HG03064 (cell line): ENCODE data around the gene RNASE11.
"Not testable (repeated sequence)": the region's sequence is repeated elsewhere in the genome, so short reads cannot be mapped to it uniquely, and the experiment has no call there.

Experiments used
- ATAC-seq: cut with Tn5 transposase; IDR thresholded peaks from one replicate; pipeline ENCODE4 v1.9.1; 2021; ENCODE audit warnings: low read depth; ENCODE audit not compliant: unreplicated experiment

The RNASE11 gene

DNA sequence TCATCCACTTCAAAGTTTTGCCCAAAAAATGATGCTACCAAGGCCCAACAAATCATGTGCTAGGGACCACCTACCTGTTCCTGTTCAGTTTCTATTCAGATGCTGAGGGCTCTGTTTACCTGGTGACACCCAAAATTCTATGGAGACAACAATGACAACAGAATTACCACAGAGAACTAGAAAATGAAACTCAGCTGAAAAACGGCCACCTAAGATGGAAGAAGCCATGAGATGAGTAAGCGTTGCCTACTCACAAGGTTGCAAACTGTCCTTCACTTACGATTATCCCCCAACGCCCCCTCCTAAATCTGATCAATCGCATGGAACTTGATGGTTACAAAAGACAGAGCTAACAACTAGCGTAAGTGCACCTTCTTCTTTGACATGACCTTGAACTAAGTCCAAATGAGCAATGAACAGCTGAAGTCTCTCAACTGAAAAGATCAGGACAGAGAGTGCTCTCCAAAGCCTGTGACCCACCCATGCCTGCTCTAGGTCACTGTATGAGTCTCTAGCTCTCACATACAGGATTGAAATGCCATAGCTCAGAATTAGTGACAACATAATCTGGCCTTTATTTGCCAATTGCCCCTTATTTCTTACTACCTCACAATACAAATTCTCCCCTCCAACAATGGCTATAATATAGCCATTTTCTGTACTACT, at the start of gene RNASE11:
Gene RNASE11, minus strand, starts transcription at position 513 of the 666 bp plus-strand sequence.
- ATAC-seq = no peak

GRCh38 chr14:20632831-20633691, 45.3 kb upstream of the RNASE11 start:
- ATAC-seq = no peak

- ATAC-seq = no peak
Observed at GRCh38 chr14:20632448-20632830, 44.6 kb upstream of the RNASE11 start.

DNA sequence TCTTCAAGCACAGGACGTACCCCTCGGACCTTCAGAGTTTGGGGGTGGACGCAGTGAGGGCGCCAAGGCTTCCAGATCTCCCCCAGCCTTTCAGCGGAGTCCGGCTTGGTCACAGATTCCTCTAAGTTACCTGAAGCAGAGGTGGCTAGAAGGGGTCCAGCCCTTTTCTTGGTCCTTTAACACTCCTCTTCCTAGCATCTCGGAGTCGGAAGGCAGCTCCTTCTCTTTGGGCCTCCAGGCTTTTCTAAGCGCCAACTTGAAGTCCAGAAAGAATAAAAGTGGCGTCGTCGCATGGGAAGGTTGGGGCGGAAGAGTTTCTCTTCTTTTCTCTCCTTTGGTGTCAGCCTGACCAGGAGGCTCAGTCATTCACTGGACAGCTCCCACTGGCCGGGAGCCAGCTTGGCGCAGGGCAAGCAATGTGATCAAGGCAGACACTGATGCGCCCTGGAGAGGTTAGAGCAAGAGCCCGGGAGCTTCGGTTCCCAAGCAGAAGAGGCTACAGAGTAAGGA, 44.1 kb upstream of the RNASE11 start:
- ATAC-seq = no peak

DNA sequence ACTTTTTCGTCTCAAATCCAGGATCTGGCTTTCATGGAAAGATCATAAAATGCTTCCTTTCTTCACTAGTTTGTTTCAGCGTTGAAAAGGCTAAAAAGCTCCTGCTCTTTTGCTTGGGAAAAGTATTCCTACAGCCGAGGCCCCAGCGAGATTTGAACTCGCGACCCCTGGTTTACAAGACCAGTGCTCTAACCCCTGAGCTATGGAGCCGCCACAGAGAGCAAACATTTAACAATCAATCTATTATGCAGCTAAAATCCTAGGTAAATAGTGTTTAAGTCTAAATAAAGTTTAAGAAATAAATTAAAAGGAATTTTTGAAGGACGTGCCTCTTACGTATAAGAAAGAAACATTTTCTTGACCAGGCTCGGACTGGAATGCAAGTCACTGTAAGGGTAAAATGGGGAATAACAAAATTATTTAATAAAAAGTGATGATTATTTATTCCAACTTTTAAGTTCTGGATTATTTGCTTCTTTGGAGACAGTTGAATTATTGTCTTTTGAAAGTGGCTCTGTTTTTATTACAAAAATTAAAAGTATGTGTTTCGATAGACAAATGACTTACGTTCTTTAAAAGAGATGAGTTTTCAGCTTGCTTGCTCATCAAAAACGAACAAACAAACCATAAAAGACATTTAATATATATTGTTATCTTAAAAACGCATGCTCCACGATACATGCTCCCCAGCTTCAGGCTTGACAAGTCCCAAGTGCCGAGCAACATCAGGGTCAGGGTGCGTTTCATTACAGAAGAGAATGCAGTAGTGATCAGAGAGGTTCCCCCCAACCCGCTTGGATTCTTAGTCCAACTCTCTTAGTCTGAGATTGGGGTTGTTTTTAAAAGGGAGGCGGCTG, 43.5 kb upstream of the RNASE11 start:
- no peak for ATAC-seq

- ATAC-seq = no peak
Observed at GRCh38 chr14:20630340-20631022, 42.7 kb upstream of the RNASE11 start.

DNA sequence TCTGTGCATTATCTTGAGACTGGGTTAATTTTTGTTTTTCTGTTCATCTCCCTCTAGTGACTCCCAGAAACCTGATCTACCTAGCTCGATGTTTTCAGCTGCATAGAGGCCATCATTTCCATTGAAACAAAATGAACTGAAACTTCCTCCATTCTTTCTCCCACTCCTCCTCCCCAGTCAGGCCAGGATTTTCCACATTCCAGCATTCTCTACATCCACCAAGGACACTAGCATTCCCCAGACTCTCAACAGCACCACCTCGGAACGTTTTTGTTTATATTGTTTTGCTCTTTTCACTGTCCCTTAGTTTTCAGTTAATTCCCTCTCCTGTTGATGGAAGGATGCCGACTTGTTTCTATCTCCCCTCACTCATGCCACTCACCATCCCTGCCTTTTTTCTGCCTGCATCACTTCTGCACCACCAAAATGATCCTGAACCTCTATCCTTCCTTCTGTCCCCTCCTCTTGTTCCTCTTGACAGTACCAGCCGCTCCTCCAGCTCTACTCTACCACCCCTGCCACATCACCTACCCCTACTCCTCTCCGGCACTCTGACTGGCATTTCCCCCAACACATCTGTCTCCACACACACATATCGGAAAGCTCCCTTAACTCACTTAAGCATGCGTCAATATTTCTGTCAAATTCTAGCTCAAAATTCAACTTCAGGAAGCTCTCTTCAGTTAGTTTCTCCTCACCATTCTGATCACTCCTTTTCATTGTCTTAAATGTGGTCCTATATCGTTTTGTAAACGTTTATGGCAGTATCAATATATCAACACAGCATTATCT, 40.5 kb upstream of the RNASE11 start:
- no peak for ATAC-seq

DNA sequence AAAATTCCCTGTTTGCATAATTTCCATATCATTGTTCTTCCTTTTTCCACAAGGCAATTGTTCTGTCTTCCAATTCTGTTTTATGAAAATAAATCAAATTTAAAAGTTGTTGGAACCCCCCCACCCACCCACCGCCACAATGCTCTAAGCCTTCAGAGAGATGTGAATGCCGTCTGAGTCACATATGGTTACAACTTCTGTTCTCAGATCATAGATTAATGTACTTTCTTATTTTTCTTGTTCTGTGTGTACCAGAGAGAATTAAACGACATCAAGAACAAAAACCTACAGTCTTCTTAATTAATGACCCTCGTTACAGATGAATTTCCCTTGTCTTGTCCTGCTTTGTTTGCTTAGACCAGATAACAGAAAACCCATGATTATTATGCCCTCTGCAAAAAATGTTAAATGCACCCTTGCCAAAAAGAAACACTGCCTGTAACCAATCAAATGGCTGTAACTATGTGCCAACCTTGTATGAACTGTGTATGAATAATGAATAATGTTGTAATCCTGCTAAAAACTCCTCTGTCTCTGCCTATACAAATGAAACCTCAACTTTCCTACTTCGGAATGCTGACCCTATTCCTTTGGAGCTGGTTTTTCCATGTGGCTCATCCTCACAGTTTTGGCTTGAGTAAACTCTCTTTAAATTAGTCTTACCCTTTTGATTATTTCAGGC, 39.7 kb upstream of the RNASE11 start:
- ATAC-seq = no peak

GRCh38 chr14:20626274-20626673, 38.5 kb upstream of the RNASE11 start:
- no peak for ATAC-seq

GRCh38 chr14:20624495-20625070, 36.8 kb upstream of the RNASE11 start:
- no peak for ATAC-seq

DNA sequence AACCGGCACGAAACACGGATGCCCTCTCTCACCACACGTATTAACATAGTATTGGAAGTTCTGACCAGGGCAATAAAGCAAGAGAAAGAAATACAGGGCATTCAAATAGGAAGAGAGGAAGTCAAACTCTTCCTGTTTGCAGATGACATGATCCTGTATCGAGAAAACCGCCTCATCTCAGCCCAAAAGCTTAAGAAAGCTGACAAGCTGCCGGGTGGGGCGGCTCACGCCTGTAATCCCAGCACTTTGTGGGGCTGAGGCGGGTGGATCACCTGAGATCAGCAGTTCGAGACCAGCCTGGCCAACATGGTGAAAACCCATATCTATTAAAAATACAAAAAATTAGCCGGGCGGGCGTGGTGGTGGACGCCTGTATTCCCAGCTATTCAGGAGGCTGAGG, 36.0 kb upstream of the RNASE11 start:
- ATAC-seq = no peak

DNA sequence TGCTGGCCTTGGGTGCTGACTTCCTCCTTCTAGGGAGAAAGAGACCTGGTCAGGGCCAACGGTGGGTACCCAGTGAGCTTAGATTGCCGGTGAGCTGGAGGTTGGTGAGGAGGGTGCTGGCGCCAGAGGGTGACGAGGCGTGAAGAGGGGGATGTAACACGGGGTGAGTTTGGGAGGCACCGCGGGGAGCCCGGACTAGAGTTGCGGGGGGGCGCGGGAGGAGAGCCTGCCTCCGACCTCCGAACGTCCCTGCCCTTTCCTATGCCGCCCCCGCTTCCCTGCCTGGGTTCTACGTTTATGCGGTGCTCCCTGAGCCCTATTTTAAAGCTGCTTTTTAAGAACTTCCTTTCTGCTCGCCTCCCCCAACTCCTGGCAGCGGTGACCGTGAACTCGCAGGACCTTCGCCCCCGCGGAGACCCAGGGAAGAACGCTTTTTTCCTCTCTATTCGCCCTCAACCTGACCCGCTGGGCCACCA, 35.1 kb upstream of the RNASE11 start:
- no peak for ATAC-seq

DNA sequence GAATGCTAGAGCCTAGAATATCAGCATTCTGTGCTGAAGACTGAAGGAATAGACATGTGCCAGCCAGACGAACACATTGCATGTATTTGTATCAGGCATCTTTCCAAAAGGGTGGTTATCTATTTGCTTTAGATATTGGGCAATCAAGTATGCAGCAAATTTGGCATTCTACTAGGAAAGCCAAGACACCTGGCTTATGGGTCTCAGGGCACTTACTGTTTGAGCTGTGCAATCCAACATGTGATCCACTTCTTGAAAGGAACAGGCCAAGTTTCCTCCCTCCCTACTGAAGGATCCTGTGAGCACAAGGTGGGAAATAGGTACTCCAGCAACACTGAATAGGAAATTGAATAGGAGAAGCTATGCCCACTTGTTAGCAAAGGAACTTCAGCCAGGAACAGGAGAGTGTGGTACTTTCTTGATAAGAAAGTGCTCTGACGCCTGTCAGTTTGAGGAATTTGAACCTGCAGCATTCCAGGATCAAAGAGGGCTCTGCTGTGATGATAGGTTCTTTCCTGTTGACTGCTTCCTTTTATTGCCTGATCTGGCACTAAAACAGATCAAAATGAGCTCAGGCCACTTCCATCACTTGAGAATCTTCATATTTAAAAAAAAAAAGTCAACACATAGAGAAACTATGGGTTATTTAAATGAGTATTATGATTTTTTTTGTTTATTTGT, 33.1 kb upstream of the RNASE11 start:
- no peak for ATAC-seq

- ATAC-seq = not testable (repeated sequence)
Observed at GRCh38 chr14:20619688-20620087, 31.9 kb upstream of the RNASE11 start.

DNA sequence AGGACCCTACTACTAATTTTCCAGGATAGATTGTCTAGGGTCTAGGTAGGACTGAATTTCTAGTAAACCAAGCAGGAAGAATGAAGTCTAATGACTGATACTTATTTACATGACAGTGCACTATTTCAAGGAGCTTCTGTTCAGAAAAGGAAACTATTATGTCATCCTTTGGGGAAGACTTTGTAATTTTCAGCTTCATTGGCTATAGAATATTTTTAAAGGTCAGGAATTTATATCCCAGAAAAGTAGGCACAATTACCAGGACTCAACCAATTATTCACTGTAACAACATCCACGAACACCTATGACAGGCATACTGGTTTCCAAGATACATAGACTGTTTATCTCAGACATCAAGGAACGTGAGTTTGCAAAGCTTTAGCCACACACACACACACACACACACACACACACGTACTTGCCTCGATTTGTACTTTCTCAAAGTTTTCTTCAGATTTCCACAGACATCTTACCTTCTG, 30.5 kb upstream of the RNASE11 start:
- no peak for ATAC-seq

DNA sequence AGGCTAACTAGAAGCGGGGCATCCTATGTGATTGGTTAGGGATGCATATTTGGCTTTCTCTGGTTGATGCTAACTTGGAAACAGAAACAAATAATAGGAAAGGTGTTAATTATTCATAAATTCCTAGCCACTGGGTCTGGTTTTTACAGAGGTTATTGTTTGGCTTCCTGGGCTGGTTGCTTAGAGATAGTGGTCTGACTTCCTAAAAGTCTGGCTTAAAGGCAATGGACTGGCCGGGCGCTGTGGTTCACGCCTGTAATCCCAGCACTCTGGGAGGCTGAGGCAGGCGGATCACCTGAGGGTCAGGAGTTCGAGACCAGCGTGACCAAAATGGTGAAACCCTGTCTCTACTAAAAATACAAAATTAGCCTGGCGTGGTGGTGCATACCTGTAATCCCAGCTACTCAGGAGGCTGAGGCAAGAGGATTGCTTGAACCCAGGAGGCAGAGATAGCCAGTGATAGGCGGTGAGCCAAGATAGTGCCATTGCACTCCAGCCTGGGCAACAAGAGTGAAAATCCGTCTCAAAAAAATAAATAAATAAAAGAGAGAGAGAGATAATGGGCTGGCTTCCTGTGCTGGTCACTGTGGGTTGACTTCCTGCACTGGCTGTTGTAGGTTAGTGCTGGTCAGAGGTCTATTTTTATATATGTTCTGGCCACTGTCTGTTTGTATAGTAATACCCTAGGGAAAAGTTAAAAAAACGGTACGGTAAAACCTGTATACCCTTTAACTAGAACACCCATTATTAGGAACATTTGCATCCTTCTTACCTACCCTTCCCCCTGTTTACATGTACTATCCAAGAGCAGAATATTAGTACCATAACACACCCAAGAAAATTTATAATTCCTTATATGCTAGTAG, 29.6 kb upstream of the RNASE11 start:
- ATAC-seq = peak; percentile 40

DNA sequence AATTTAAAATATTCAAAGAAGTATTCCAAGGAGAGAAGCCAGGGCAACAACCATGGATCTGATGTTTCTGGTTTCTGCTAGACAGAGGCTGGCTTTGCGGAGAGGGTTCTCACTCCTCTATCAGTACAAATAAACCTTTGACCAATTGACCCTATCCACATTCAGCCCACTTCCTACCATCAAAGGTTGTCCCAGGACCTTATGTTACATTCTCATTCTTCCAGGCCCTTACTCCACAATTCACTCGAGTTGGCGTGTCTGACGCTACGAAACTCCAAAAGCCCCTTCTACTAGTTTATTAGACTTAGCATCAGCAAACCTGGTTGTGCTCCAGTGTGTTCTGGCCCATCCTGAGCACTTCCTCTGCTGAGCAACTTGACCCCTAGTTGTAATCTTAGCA, 28.2 kb upstream of the RNASE11 start:
- ATAC-seq = no peak
